ENCODE results near the gene ZSWIM5. TPM values are rescaled to one million over a fixed set of nuclear protein-coding genes. Genes with fewer than 3 reads are reported as not detected.
"Not testable (repeated sequence)": the region's sequence is repeated elsewhere in the genome, so short reads cannot be mapped to it uniquely, and the experiment has no call there.

The ZSWIM5 gene
- total RNA-seq, 2 donors from 2014 or later: 3.6 to 4.4 TPM

DNA sequence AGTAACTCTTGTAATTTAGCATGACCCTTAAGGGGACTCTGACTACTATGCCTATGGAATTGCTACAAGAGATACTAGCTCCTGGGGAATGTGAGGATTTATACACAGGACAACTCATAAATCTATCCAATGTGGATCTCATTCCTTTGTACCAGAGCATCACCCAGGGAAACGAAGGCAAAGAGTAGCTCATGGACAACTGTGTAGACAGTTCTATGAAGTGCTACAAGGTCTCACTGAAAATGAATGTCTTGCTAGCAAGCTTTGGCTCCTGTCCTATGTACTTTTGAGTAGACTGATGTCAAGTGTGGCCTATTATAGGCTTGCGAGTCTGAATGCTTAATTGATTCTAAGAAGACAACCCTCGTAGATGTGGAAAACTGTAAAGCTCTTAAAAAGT, 93.7 kb downstream of the ZSWIM5 start:
- peaks cover 14% of the 10 kb centered on the region for H3K4me1 ChIP-seq
- no peak for DNase-seq
- WGBS, 2 donors: 85 to 89% methylated on average over 3 of the region's 3 CpGs
- intact Hi-C loops (cut with DNase I): no loop called here
- H3K9me3 ChIP-seq: no peaks in the 10 kb centered on the region
- TF ChIP-seq, protein P1, sequence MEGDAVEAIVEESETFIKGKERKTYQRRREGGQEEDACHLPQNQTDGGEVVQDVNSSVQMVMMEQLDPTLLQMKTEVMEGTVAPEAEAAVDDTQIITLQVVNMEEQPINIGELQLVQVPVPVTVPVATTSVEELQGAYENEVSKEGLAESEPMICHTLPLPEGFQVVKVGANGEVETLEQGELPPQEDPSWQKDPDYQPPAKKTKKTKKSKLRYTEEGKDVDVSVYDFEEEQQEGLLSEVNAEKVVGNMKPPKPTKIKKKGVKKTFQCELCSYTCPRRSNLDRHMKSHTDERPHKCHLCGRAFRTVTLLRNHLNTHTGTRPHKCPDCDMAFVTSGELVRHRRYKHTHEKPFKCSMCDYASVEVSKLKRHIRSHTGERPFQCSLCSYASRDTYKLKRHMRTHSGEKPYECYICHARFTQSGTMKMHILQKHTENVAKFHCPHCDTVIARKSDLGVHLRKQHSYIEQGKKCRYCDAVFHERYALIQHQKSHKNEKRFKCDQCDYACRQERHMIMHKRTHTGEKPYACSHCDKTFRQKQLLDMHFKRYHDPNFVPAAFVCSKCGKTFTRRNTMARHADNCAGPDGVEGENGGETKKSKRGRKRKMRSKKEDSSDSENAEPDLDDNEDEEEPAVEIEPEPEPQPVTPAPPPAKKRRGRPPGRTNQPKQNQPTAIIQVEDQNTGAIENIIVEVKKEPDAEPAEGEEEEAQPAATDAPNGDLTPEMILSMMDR (IDR thresholded peaks at IDR 0.05): no peak
- TF ChIP-seq POLR2A (IDR thresholded peaks at IDR 0.05): no peak
- H3K27ac ChIP-seq: no peak overlapping the region
- H3K36me3 ChIP-seq (replicated peaks in 1 of 2; ENCODE audit: insufficient read depth in 1 of 2, low read depth in 2 of 2): no peaks in the 10 kb centered on the region
- peaks cover 0 to 4% of the 10 kb centered on the region in 2 donors for H3K27me3 ChIP-seq
- no peak overlapping the region for H3K4me3 ChIP-seq
- no peak for ATAC-seq

DNA sequence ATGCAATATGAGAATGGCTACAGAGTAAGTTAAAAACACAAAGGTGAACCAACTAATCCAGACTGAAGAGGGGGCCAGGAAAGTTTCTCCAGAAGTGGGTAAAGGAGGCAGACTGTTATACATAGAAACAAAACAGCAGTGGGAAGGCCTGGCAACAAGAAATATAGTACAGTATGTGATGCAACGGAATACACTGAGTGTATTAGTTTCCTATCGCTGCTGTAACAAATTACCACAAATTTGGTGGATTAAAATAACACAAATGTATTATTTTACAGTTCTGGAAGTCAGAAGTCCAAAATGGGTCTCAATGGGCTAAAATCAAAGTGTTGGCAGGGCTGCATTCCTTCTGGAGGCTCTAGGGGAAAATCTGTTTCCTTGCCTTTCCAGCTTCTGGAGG, 95.2 kb downstream of the ZSWIM5 start:
- Histone ChIP-seq H3K27ac (no peak overlapping the region), H3K4me1 (peaks cover 4% of the 10 kb centered on the region), H3K4me3 (no peak overlapping the region), H3K36me3 (replicated peaks in 1 of 2; ENCODE audit: insufficient read depth in 1 of 2, low read depth in 2 of 2) (no peaks in the 10 kb centered on the region), H3K27me3 (peaks cover 0 to 4% of the 10 kb centered on the region in 2 donors), H3K9me3 (no peaks in the 10 kb centered on the region)
- ATAC-seq (no peak), DNase-seq (no peak)
- WGBS, 2 donors: 93 to 94% methylated on average over 2 of the region's 2 CpGs
- intact Hi-C loops (cut with DNase I): no loop called here
- no peak for TF ChIP-seq POLR2A (IDR thresholded peaks at IDR 0.05)
- TF ChIP-seq, protein P1 (IDR thresholded peaks at IDR 0.05): no peak

DNA sequence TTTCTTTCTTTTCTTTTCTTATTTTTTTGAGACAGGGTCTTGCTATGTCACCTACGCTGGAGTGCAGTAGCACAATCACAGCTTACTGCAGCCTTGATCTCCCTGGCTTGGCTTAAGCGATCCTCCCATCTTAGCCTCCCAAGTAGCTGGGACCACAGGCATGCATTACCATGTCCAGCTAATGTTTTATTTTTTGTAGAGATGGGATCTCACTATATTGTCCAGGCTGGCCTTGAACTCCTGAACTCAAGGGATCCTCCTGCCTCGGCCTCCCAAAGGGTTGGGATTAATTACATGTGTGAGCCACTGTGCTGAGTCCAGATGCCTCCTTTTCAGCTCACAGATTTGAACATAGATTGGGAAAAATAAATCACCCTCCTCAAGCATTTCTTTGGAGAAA, 98.6 kb downstream of the ZSWIM5 start:
- ATAC-seq (no peak), DNase-seq (no peak)
- WGBS, 2 donors: 90 to 91% methylated on average over 3 of the region's 3 CpGs
- TF ChIP-seq, protein P1 (IDR thresholded peaks at IDR 0.05): no peak
- Histone ChIP-seq H3K9me3 (no peaks in the 10 kb centered on the region), H3K27me3 (peaks cover 0 to 4% of the 10 kb centered on the region in 2 donors), H3K4me1 (no peaks in the 10 kb centered on the region), H3K36me3 (replicated peaks in 1 of 2; ENCODE audit: insufficient read depth in 1 of 2, low read depth in 2 of 2) (no peaks in the 10 kb centered on the region), H3K4me3 (no peak overlapping the region), H3K27ac (no peak overlapping the region)
- intact Hi-C loops (cut with DNase I): no loop called here

DNA sequence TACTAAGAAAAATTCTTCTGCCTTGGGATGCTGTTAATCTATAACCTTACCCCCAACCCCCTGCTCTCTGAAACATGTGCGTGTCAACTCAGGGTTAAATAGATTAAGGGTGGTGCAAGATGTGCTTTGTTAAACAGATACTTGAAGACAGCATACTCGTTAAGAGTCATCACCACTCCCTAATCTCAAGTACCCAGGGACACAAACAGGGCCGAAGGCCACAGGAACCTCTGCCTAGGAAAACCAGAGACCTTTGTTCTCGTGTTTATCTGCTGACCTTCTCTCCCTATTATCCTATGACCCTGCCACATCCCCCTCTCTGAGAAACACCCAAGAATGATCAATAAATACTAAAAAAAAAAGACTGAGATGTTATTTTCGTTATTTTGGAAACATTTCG, 99.5 kb downstream of the ZSWIM5 start:
- H3K4me3 ChIP-seq; DNase-seq; ATAC-seq; H3K27me3 ChIP-seq; H3K27ac ChIP-seq; intact Hi-C loops (cut with DNase I); H3K36me3 ChIP-seq (replicated peaks in 1 of 2; ENCODE audit: insufficient read depth in 1 of 2, low read depth in 2 of 2); H3K9me3 ChIP-seq; H3K4me1 ChIP-seq: not testable (repeated sequence)
- 77 to 91% methylated on average over 6 of the region's 6 CpGs for WGBS, 2 donors

DNA sequence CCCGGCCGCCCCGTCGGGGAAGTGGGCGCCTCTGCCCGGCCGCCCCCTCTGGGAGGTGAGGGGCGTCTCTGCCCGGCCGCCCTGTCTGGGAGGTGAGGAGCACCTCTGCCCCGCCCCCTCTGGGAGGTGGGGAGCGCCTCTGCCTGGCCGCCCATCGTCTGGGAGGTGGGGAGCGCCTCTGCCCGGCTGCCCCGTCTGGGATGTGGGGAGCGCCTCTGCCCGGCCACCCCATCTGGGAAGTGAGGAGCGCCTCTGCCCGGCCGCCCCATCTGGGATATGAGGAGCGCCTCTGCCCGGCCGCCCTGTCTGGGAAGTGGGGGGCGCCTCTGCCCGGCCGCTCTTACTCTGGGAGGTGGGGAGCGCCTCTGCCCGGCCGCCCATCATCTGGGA, 100.3 kb downstream of the ZSWIM5 start:
- H3K36me3 ChIP-seq (replicated peaks in 1 of 2; ENCODE audit: insufficient read depth in 1 of 2, low read depth in 2 of 2); intact Hi-C loops (cut with DNase I); ATAC-seq; H3K9me3 ChIP-seq; H3K4me3 ChIP-seq; H3K27me3 ChIP-seq; H3K27ac ChIP-seq; DNase-seq; H3K4me1 ChIP-seq: not testable (repeated sequence)
- WGBS, 2 donors: 98% methylated on average over 16 of the region's 31 CpGs; no CpG with 5 or more reads in 1 of the 2 donors

DNA sequence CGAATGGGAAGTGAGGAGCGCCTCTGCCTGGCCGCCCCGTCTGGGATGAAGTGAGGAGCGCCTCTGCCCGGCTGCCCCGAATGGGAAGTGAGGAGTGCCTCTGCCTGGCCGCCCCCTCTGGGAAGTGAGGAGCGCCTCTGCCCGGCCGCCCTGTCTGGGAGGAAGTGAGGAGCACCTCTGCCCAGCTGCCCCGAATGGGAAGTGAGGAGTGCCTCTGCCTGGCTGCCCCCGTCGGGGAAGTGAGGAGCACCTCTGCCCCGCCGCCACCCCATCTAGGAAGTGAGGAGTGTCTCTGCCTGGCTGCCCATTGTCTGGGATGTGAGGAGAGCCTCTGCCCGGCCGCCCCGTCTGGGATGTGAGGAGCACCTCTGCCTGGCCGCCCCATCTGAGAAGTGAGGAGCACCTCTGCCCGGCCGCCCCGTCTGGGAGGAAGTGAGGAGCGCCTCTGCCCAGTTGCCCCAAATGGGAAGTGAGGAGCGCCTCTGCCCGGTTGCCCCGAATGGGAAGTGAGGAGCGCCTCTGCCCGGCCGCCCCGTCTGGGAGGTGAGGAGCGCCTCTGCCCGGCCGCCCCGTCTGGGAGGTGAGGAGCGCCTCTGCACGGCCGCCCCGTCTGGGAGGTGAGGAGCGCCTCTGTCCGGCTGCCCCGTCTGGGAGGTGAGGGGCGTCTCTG, 100.8 kb downstream of the ZSWIM5 start:
- H3K36me3 ChIP-seq (replicated peaks in 1 of 2; ENCODE audit: insufficient read depth in 1 of 2, low read depth in 2 of 2); H3K4me1 ChIP-seq; DNase-seq; H3K27ac ChIP-seq; H3K27me3 ChIP-seq; H3K9me3 ChIP-seq; intact Hi-C loops (cut with DNase I); ATAC-seq; H3K4me3 ChIP-seq: not testable (repeated sequence)
- WGBS, 2 donors: 93 to 95% methylated on average over 7 to 40 of the region's 43 CpGs

Data from body of pancreas (tissue), 4 donors.